K562 (cell line): ENCODE results near the gene KIAA0040. TPM values are rescaled to one million over a fixed set of nuclear protein-coding genes. Genes with fewer than 3 reads are reported as not detected.

Source experiments
- ATF4 ChIP-seq: fragments of 450-650 bp; formaldehyde crosslinking; IDR thresholded peaks from 2 replicates; pipeline ENCODE4 v1.4.0; 2022; ENCODE audit warnings: mild to moderate bottlenecking, moderate library complexity
- CHD1 ChIP-seq: fragments of 200-600 bp; sonication (generic); IDR thresholded peaks from one replicate; pipeline ENCODE4 v1.6.1; 2012; ENCODE audit warnings: mild to moderate bottlenecking, moderate library complexity, low read length, inconsistent platforms
- E2F8 ChIP-seq: fragments of 450-650 bp; IDR thresholded peaks from 2 replicates; pipeline ENCODE4 v1.7.1; 2018; ENCODE audit warnings: mild to moderate bottlenecking, low read depth; ENCODE audit not compliant: partially characterized antibody
- ELF1 ChIP-seq: fragments of 200-800 bp; sonication (Bioruptor generic); IDR thresholded peaks from 2 replicates; pipeline ENCODE4 v1.6.1; 2016; ENCODE audit warnings: missing genetic modification characterization, missing compliant biosample characterization
- FOXK1 ChIP-seq: sonication (generic); formaldehyde crosslinking; IDR thresholded peaks from 2 replicates; pipeline ENCODE4 v1.8.0; 2022; ENCODE audit warnings: missing genetic modification reagents, mild to moderate bottlenecking, borderline replicate concordance
- FOXP1 ChIP-seq: sonication (generic); formaldehyde crosslinking; IDR thresholded peaks from 2 replicates; pipeline ENCODE4 v1.8.0; 2022; ENCODE audit warnings: mild to moderate bottlenecking, missing genetic modification reagents
- PPARD ChIP-seq: fragments of 250-450 bp; sonication (Bioruptor Pico); IDR thresholded peaks from 2 replicates; pipeline ENCODE4 v1.8.0; 2022; ENCODE audit warnings: inconsistent platforms, mild to moderate bottlenecking, moderate library complexity
- TCF15 ChIP-seq: fragments of 250-450 bp; sonication (Bioruptor Pico); IDR thresholded peaks from 2 replicates; pipeline ENCODE4 v1.8.0; 2022; ENCODE audit warnings: moderate library complexity, mild to moderate bottlenecking, inconsistent platforms
- XRCC3 ChIP-seq: fragments of 450-650 bp; IDR thresholded peaks from 2 replicates; pipeline ENCODE4 v1.6.1; 2017; ENCODE audit warnings: mild to moderate bottlenecking, moderate library complexity
- ZNF316 ChIP-seq: fragments of 450-650 bp; IDR thresholded peaks from 2 replicates; pipeline ENCODE4 v1.6.1; 2016
- polyA plus RNA-seq, 8 experiments: library from polyadenylated mRNA; depleted of rRNA in 4 of 8; stranded (reverse) in 5 of 8; unstranded in 3 of 8; fragments of >200 nt; fragmentation: Nextera tagmentation in 2 of 8; fragmentation: Illumina TruSeq in 1 of 8; extraction: Ambion mirVana in 2 of 8; extraction: Trizol in 1 of 8; gene quantifications; 2 replicates each; pipeline versions ENCODE4 v1.2.1 to v1.2.3, GENCODE V29; 2011 to 2014; ENCODE audit warnings: inconsistent platforms in 1 of 8, missing spikeins in 1 of 8
- total RNA-seq, 7 experiments: library from RNA; depleted of rRNA in 6 of 7; stranded (reverse); fragments of >200 nt in 6 of 7; fragmentation: Illumina TruSeq in 2 of 7; extraction: Trizol in 2 of 7; gene quantifications; 2 replicates each; pipeline versions ENCODE4 v1.2.1 to v1.2.3, GENCODE V29; 2011 to 2021; ENCODE audit warnings: low replicate concordance in 1 of 7
- TF ChIP-seq, protein P1 (sequence below), 2 experiments: IDR thresholded peaks; 2 replicates each; pipeline ENCODE4 v1.6.1; 2011; ENCODE audit warnings: borderline replicate concordance in 1 of 2, control low read depth in 1 of 2, low read depth in 1 of 2, low read length in 1 of 2, mild to moderate bottlenecking in 1 of 2, mixed read lengths in 1 of 2, moderate library complexity in 1 of 2; ENCODE audit not compliant: insufficient read depth in 1 of 2, insufficient read length in 1 of 2, poor library complexity in 1 of 2, severe bottlenecking in 1 of 2; ENCODE audit errors: extremely low read depth in 1 of 2
- TF ChIP-seq, protein P2 (sequence below): fragments of 250-450 bp; sonication (Bioruptor Pico); IDR thresholded peaks from 2 replicates; pipeline ENCODE4 v1.4.0; 2020; ENCODE audit warnings: mild to moderate bottlenecking
- TF ChIP-seq, protein P3 (sequence below): sonication (generic); formaldehyde crosslinking; IDR thresholded peaks from 2 replicates; pipeline ENCODE4 v1.8.1; 2023; ENCODE audit warnings: mild to moderate bottlenecking, missing genetic modification reagents
- TF ChIP-seq, protein P4 (sequence below): conservative IDR thresholded peaks from 2 replicates; pipeline ENCODE4 v1.6.1; 2011; ENCODE audit warnings: low read depth, mild to moderate bottlenecking, low read length; ENCODE audit not compliant: control insufficient read depth

Gene KIAA0040
- total and polyA plus RNA-seq, 9 of the 15 experiments (the other 6 are each of a cell fraction or from before 2014, with no cell fraction given), result 3.4 to 13.6 (median 7.1) TPM

DNA sequence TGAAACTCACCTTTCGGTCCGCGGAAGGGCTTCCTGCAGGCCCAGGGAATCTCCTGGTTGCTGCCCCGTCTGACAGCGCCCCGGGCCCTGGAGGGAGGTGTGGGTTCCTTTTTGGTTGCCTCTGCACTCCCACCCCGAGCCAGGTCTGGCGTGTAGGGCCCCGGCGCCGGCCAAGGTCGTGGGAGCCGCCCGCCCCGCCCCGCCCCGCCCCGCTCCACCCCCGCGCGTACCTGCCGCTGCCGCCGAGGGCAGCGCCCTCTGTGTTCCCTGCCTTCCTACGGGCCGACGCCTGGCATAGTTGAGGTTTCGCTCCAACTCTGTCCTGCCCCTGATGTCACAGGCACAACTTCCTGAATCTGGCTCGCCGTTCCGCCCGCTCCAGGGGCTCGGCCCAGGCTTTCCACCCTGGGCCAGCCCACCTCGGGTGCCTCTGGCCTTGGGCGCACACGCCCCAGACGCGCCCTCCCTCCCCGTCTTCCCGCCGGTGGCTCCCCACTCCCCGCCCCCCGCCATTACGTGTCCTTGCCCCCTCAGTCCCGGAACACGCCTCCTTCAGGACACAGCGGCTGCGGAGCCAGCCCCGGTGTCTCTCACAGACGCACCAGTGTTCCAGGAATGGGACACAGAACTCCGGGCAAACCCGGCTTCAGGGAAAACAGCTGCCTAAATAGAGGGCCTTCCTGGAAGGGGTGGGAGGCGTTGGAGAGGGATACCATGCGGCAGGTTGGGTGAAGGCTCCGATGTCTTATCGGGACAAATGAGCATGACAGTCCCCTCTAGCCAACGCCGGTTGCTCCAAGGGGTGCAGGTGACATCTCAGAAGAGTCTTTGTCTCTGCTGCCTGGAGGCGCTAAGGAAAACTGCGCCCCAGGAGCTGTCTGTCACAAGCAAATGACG lies at the start of gene KIAA0040 (continued):
- TF ChIP-seq, protein P1, sequence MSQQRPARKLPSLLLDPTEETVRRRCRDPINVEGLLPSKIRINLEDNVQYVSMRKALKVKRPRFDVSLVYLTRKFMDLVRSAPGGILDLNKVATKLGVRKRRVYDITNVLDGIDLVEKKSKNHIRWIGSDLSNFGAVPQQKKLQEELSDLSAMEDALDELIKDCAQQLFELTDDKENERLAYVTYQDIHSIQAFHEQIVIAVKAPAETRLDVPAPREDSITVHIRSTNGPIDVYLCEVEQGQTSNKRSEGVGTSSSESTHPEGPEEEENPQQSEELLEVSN (IDR thresholded peaks at IDR 0.05; ENCODE audit: borderline replicate concordance in 1 of 2, extremely low read depth in 1 of 2, insufficient read depth in 1 of 2, insufficient read length in 1 of 2, low read depth in 1 of 2, low read length in 1 of 2, poor library complexity in 1 of 2, severe bottlenecking in 1 of 2), result peak; percentile 8 to 65
- TF ChIP-seq, protein P2, sequence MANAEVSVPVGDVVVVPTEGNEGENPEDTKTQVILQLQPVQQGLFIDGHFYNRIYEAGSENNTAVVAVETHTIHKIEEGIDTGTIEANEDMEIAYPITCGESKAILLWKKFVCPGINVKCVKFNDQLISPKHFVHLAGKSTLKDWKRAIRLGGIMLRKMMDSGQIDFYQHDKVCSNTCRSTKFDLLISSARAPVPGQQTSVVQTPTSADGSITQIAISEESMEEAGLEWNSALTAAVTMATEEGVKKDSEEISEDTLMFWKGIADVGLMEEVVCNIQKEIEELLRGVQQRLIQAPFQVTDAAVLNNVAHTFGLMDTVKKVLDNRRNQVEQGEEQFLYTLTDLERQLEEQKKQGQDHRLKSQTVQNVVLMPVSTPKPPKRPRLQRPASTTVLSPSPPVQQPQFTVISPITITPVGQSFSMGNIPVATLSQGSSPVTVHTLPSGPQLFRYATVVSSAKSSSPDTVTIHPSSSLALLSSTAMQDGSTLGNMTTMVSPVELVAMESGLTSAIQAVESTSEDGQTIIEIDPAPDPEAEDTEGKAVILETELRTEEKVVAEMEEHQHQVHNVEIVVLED (CRISPR knock-in tag), result no peak
- TF ChIP-seq ELF1 (tag) (peak; percentile 66), TCF15 (no peak), ZNF316 (no peak), FOXK1 (CRISPR knock-in tag) (no peak), CHD1 (peak; percentile 61), E2F8 (peak; percentile 47), XRCC3 (no peak), FOXP1 (CRISPR knock-in tag) (no peak), PPARD (CRISPR knock-in tag) (no peak), ATF4 (CRISPR knock-in tag) (no peak)
- TF ChIP-seq, protein P3, sequence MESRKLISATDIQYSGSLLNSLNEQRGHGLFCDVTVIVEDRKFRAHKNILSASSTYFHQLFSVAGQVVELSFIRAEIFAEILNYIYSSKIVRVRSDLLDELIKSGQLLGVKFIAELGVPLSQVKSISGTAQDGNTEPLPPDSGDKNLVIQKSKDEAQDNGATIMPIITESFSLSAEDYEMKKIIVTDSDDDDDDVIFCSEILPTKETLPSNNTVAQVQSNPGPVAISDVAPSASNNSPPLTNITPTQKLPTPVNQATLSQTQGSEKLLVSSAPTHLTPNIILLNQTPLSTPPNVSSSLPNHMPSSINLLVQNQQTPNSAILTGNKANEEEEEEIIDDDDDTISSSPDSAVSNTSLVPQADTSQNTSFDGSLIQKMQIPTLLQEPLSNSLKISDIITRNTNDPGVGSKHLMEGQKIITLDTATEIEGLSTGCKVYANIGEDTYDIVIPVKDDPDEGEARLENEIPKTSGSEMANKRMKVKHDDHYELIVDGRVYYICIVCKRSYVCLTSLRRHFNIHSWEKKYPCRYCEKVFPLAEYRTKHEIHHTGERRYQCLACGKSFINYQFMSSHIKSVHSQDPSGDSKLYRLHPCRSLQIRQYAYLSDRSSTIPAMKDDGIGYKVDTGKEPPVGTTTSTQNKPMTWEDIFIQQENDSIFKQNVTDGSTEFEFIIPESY (CRISPR knock-in tag), result no peak
- TF ChIP-seq, protein P4, sequence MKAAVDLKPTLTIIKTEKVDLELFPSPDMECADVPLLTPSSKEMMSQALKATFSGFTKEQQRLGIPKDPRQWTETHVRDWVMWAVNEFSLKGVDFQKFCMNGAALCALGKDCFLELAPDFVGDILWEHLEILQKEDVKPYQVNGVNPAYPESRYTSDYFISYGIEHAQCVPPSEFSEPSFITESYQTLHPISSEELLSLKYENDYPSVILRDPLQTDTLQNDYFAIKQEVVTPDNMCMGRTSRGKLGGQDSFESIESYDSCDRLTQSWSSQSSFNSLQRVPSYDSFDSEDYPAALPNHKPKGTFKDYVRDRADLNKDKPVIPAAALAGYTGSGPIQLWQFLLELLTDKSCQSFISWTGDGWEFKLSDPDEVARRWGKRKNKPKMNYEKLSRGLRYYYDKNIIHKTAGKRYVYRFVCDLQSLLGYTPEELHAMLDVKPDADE, result no peak
